HEK293T (cell line): ENCODE results near the gene ALKBH4.

Source experiments
- ARNT ChIP-seq: fragments of 450-650 bp; IDR thresholded peaks from 2 replicates; pipeline ENCODE4 v1.6.1; 2017; ENCODE audit warnings: mild to moderate bottlenecking
- BHLHE40 ChIP-seq: fragments of 450-650 bp; IDR thresholded peaks from 2 replicates; pipeline ENCODE4 v1.6.1; 2016; ENCODE audit warnings: mild to moderate bottlenecking, moderate library complexity, borderline replicate concordance
- ELF4 ChIP-seq: fragments of 450-650 bp; IDR thresholded peaks from 2 replicates; pipeline ENCODE4 v1.6.1; 2017; ENCODE audit warnings: antibody characterized with exemption
- FOXA1 ChIP-seq: fragments of 450-650 bp; IDR thresholded peaks from 2 replicates; pipeline ENCODE4 v1.6.1; 2016; ENCODE audit warnings: mild to moderate bottlenecking
- FOXK2 ChIP-seq: fragments of 450-650 bp; IDR thresholded peaks from 2 replicates; pipeline ENCODE4 v1.6.1; 2016; ENCODE audit warnings: mild to moderate bottlenecking
- FOXM1 ChIP-seq: fragments of 450-650 bp; IDR thresholded peaks from 2 replicates; pipeline ENCODE4 v1.6.1; 2017; ENCODE audit warnings: mild to moderate bottlenecking, borderline replicate concordance
- HDGF ChIP-seq: fragments of 450-650 bp; IDR thresholded peaks from 2 replicates; pipeline ENCODE4 v1.6.1; 2017; ENCODE audit warnings: antibody characterized with exemption, borderline replicate concordance
- LEF1 ChIP-seq: fragments of 450-650 bp; IDR thresholded peaks from 2 replicates; pipeline ENCODE4 v1.6.1; 2017; ENCODE audit warnings: mild to moderate bottlenecking, borderline replicate concordance
- NFRKB ChIP-seq: fragments of 450-650 bp; IDR thresholded peaks from 2 replicates; pipeline ENCODE4 v1.6.1; 2016; ENCODE audit warnings: mild to moderate bottlenecking, moderate library complexity
- SP1 ChIP-seq: fragments of 450-650 bp; IDR thresholded peaks from 2 replicates; pipeline ENCODE4 v1.6.1; 2017
- SUZ12 ChIP-seq: fragments of 450-650 bp; IDR thresholded peaks from 2 replicates; pipeline ENCODE4 v1.6.1; 2016; ENCODE audit warnings: mild to moderate bottlenecking
- TARDBP ChIP-seq: fragments of 450-650 bp; IDR thresholded peaks from 2 replicates; pipeline ENCODE4 v1.6.1; 2016
- ZNF384 ChIP-seq: fragments of 450-650 bp; IDR thresholded peaks from 2 replicates; pipeline ENCODE4 v1.6.1; 2016

DNA sequence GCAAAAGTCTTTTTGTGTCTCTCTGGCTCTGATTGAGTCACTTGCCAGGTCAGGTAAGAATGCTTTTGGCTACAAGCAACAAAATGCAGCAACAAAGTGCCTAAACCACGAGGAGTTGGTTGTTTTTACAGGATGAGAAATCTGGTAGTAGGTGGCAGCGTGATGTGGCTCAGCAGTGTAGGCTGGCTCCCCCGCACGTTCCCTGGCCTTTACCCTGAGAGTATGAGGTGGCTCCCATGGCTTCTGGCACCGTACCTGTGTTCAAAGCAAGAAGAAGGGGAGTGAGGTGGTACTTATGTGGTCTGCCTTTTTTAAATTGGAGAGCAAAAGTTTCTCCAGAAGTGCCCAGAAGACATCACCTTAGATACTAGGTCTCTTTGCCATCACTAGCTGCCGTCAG, 56.8 kb downstream of the ALKBH4 start:
- TF ChIP-seq FOXK2 (no peak), BHLHE40 (no peak), HDGF (no peak), SUZ12 (no peak), LEF1 (no peak), SP1 (no peak), TARDBP (no peak), ZNF384 (no peak), ARNT (no peak), FOXA1 (no peak), NFRKB (no peak), FOXM1 (no peak), ELF4 (no peak)
